GM21576 (cell line): ENCODE results near the gene TWIST1.

ENCODE experiments used
- ATAC-seq: cut with Tn5 transposase; IDR thresholded peaks from one replicate; pipeline ENCODE4 v1.9.1; 2021; ENCODE audit warnings: mild to moderate bottlenecking, moderate library complexity; ENCODE audit not compliant: unreplicated experiment

The TWIST1 gene

DNA sequence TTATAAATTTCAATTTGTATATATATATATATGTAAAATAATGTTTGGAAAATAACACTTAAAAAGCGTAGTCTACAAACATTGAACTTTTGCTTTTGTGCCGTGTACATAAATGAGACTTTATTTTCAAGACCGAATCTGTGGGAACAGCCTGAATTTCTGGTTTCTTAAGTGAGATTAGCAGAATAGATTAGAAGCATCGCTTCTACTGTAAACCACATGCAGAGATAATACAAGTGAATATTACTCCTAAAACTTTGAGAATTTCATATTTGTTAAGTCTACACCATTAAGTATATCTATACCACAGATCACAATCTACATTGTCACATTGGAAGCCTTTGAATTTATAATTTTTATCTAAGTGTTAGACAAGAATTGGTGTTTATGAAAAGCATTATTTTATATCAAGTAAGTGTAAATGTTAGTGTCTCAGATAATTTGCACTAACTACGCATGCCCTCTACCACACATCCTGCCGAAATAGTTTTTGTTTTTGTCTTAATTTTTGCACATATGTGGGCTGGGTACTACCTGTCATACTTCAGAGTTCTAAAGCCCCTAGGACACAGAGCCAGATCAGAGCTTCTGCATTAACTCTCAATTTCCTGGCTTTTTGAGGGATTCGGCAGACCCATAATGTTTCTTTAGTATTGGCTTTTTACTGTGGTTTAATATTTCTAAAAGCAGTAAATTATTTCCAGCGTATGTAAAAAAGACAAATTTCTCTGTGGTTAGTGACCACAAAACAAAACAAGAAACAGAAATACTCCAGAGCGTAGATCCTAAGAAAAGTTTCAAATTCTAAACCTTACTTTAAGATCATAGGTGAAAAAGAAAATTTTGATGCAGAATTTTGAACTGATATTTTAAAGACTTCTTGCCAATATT, 20.0 kb downstream of the TWIST1 start:
- ATAC-seq = no peak

GRCh38 chr7:19095353-19095860, 22.0 kb downstream of the TWIST1 start:
- ATAC-seq = no peak

GRCh38 chr7:19094598-19095352, 22.7 kb downstream of the TWIST1 start:
- ATAC-seq = no peak

GRCh38 chr7:19094138-19094537, 23.3 kb downstream of the TWIST1 start:
- no peak for ATAC-seq

DNA sequence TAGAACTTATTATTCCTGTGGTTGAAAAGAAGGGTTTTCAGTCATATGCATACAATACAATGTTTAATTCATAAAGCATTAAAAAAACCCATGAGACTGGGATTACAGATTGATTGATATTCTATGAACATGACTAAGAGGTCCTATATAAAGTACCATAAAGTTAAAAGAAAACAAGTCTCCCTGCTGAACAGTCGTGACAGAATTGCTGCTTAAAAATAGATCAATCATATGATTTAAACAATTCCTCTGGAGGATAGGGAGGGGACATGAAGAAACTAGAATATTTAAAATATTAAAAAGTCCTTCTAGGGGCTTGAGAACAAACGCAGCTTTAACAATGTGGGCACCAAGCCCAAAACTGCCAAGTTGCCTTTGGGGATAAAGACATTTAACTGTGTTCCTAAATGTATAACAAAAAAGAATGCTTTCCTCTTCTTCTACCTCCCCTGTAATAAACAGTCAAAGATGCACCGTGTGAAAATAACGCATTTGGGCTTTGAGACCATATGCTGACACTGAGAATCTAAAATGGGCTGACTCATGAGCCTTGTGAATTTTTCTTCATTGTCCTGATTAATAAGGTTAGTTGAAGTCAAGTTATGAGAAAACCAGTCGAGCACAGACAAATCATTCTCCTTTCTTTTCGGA, 25.8 kb downstream of the TWIST1 start:
- ATAC-seq = no peak

- ATAC-seq = no peak
These were observed 26.9 kb downstream of the TWIST1 start for GRCh38 chr7:19090526-19090925.

- ATAC-seq = no peak
These were observed 27.6 kb downstream of the TWIST1 start for GRCh38 chr7:19089797-19090196.

DNA sequence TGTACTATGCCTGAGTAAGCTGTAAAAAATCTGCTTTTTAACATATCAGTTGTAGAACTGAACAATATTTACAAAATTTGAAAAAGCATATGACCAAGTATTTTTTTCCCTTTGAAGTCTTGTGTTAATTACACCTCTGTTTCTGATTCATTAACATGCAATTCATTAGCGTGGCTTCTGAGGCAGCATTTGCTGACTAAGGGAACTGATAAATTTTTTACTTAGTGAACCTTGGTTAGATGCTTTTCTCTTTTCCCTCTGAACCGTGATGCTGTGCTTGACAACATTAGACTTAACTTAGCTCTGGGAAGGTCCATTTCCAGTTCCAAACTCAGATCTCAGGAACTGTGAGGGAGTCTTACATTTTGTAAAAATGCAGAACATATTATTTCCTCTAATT, 28.1 kb downstream of the TWIST1 start:
- ATAC-seq = no peak

- ATAC-seq = no peak
These were observed 37.3 kb downstream of the TWIST1 start for GRCh38 chr7:19080093-19080492.

GRCh38 chr7:19079066-19079465, 38.4 kb downstream of the TWIST1 start:
- ATAC-seq = no peak

GRCh38 chr7:19069842-19070241, 47.6 kb downstream of the TWIST1 start:
- ATAC-seq = no peak

DNA sequence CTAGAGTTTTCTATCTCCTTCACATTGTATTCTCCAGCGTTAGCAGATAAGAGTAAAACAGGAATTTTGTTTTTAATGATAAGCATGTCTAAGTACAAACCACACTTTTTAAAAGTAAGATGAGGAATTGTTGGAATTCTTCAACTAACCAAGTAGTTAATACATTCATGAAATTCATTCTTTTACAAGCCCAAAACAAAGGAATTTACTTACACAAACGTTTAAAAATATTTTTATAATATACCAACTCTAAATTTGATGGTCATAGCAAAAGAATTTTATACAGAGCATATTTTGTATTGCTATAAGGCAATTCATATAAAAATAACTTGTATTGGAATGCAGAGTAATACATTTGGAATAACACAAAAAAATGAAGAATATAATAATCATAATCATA, 51.3 kb downstream of the TWIST1 start:
- no peak for ATAC-seq
